ENCODE measurements around the gene DMXL1.

DMXL1 gene, protein sequence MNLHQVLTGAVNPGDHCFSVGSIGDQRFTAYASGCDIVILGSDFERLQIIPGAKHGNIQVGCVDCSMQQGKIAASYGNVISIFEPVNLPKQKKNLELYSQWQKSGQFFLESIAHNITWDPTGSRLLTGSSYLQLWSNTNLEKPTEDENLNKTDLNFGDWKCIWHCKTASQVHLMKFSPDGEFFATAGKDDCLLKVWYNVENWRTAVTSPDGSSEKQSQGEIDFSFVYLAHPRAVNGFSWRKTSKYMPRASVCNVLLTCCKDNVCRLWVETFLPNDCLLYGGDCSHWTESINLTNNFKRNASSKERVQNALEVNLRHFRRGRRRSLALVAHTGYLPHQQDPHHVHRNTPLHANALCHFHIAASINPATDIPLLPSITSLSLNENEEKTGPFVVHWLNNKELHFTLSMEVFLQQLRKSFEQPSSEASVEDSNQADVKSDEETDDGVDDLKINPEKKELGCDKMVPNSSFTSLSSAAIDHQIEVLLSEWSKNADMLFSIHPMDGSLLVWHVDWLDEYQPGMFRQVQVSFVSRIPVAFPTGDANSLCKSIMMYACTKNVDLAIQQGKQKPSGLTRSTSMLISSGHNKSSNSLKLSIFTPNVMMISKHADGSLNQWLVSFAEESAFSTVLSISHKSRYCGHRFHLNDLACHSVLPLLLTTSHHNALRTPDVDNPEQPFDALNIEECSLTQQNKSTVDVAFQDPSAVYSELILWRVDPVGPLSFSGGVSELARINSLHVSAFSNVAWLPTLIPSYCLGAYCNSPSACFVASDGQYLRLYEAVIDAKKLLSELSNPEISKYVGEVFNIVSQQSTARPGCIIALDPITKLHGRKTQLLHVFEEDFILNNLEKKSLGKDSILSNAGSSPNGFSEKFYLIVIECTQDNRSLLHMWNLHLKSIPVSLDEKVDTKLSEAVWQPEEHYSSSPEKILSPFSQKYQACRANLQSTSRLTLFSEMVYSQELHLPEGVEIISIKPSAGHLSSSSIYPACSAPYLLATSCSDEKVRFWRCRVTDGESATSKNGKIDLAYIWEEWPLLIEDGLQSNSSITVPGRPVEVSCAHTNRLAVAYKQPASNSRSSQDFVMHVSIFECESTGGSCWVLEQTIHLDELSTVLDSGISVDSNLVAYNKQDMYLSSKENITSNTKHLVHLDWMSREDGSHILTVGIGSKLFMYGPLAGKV (N-terminal part only)

DNA sequence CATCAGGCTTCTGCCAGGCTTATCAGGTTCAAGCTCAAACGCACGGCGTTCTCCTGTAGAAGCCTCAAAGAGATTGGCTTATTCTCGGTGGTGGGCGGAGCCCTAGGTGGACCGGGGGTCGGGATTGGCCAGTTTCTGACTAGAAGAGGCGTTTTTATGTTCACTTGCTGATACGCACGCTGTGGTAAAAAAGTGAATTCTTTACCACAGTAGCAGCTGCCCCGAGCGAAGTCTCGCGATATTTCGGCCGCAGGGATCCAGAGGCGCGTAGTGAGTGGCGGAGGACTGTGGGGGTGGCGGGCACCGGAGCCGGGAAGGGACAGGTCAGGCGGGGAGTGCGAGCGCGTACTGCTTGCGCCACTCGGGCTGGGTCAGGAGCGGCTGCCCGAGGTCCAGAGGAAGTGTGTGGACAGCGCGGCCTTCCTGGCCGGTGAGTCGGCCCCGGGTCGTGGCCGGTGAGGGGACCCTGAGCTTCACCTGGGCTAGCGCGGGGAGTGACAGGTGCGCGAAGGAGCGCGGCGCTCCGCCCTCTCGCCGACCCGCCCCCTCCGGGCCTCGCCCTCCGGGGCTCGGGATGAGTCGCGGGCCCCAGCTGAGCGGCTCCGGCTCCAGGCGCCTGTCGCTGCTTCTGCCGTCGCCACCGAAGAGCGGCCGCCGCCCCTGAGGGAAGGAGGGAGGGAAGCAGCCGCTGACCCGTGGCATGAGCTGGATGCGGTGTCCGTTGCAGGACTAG, at the start of gene DMXL1:
DMXL1 (plus strand) TSS at position 260 of the 733 bp plus-strand sequence. CDS start 483 bp downstream, outside the sequence.
- DNase-seq: peak; percentile 98

DNA sequence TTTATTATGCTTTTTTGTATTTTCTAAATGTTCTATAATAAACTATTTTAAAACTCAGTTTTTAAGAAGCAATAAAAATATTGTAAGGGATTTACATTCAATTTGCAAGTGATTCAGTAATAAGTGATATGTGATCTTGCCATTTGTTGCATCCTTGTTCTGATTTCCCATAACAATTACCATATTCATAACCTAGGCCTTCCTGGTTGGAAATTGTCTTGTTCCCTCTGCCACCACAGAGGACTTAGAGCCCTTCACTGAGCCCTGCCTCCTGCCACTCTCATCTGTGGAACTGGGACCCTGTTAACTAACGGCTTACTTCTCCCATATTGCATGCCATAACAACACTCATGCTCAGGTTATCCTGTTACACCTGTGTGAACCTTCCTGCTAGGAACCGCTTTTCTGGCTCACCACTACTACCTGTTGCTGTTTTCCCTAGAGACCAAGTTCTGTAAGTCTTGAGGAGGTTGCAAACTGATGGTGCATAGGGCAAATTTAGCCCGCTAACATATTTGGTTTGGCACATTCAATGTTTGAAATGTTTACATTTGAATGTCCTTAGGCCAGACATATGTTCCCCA, 49.6 kb upstream of the DMXL1 start:
- DNase-seq: no peak

DNA sequence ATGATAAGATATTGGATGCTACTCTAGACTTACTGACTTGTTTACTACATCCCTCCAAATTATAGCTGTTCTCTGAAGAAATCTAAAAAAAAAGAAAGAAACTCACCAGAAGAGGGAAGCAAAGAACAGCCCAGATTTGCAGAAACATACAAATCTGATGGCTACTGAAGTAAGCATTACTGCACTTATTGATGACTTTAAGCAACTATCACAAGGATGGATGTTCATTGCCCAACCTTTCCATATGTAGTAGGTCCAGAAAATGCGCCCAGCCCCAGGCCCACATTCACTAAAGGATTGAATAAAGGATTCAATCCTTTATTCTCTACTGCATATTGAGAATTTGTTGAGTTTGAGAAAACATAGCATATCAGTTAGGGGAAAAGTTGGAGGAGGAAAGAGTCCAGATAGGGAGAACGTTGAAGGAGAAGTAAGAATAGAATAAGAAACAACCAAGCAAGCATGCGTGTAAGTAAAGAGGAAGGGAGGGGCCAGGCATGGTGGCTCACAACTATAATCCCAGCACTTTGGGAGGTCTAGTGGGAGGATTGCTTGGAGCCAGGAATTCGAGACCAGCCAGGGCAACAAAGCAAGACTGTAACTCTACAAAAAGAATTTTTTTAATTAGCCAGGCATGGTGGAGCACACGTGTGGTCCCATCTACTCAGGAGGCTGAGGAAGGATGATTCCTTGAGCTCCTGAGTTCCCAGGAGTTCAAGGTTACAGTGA, 48.7 kb upstream of the DMXL1 start:
- DNase-seq: peak; percentile 50 to 67

DNA sequence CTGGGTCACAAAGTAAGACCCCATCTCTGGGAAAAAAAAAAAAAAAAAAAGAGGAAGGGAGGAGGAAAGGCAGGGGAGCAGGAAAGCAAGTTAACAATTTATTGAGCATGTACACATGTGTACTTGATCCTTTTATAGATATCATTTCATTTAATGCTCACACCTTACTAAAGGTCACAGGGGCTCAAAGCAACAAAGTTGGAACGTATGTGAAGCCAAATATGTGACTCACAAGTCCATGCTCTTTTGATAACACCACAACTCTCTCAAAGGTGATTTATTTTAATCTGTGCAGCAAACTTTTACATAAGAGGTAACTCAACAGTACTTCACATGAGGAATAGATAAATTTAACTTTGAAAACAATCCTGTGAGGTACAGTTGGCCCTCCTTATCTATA, 48.1 kb upstream of the DMXL1 start:
- no peak for DNase-seq

DNA sequence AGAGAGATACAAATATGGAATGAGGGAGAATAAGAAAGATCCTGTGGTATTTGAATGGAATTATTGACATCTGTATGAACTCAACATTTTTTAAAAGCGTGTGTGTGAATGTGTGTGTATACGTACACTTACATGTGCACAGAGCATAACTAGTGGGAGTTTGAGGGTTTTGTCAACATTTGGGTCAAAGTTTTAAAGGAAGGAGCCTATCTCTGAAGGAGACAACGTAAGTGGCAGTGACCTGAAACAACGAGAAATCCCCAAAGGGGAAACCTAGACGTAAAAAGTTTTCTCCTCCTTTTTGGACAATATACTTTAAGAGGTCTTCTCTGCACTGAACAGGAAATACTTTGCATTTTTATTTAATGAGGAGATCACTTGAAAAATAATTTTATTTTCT, 42.3 kb upstream of the DMXL1 start:
- DNase-seq: no peak

DNA sequence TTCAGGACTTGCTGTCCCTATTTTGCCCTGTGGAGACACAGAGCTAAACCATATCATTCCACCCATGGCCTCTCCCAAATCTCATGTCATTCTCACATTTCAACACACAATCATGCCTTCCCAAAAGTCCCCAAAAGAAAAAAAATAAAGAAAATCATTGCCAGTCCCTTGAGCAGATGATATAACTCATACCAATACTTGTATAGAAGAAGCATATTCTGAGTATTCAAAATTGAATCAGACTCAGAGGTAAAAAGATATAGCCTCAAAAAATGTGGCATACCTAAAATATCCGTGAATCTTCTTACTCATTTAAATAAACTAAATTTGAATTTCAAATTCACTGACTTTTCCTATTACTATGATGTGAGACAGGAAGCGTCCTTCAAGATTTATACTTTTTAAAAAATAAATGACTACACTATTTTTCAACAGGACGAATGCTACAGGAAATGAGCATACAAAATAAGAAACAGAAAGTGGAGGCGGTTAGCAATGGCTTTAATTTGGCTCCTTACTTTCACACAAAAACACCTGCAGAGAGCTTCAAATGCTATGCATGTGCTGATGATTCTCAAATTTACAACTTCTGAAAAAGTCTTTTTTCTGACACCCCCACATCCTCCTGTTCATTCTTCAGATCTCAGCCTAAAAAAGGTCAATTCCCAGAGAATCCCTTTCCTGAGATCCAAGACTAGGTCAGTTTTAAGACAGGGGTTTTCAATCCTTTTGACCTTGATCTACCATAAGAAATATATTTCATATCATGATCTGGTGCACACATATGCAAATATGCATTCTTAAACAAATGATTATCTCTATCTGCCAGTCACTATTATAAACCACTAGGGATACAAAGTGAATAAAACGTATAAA, 39.6 kb upstream of the DMXL1 start:
- no peak for DNase-seq

DNA sequence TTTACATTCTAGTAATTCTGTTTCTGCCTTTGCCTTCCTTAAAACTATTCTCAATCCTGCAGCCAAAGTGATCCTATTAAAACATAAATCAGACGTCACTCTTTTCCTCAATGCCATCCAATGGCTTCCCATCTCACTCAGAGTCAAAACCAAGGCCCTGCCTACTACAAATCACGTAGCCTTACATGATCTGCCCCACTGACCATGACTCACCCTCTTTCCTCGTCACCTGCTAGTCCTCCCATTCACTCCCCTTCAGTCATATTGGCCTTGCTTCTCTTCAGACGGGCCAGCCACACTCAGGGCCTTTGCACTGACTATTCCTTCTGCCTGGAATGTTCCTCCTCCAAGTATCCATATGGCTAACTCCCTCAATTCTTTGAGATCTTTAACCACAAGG, 39.0 kb upstream of the DMXL1 start:
- no peak for DNase-seq

DNA sequence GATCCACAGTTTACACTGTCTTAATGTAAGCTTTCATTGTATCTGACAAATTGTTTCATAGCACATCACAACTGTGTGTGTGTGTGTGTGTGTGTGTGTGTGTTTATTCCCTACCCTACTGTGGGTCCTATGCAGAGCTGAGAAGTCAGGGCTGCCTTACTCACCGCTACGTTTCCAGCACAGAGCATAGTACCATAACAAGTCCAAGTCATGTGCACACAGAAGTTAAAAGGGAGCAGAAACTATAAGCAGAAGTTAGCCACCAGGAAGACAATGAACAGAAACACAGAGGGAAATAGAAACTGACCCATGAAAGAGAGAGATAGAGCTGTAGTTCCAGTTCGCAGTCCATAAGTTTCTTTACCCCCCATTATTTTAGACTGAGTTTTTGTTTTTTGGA, 38.2 kb upstream of the DMXL1 start:
- no peak for DNase-seq

DNA sequence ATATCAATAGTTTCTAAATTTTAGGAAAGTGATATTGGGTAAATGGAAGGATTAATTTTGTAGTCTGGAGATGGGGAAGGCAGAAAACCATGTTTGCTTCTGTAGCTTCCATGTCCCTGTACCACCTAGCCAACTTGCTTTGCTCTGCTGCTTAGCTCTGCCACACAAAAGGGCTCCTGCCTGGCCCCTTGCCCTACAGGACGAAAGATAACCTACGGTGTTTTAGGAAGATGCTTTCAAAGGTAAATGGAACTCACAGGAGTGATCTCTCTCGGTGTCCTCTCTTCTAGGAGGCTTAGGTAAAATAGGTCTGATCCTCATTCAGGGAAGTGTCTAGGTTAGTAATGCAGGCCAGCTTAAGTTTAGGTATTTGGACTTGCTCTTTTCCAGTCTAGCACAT, 37.8 kb upstream of the DMXL1 start:
- DNase-seq: no peak

DNA sequence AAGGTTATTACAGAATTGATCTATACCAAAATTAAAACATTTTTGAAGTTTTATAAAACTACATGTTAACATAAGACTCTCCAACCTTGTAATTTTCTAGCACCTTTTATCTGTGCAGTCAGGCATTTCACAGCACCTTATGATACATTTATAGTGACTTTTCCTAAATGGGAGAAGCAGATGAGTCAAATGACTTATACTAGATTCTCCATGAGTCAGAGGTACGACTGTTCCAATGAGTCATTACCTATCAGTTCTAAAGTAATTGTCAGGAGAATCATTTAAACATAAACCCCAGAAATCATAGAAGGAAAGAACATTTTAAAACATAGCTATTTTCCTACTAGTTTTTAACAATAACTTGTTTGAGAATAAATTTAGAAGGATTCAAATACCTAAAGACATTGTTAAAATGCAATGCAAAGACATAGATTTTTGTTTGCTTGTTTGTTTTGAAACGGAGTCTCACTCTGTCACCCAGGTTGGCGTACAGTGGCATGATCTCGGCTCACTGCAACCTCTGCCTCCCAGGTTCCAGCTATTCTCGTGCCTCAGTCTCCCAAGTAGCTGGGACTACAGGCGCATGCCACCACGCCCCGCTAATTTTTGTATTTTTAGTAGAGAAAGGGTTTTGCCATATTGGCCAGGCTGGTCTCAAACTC, 34.7 kb upstream of the DMXL1 start:
- DNase-seq: no peak

DNA sequence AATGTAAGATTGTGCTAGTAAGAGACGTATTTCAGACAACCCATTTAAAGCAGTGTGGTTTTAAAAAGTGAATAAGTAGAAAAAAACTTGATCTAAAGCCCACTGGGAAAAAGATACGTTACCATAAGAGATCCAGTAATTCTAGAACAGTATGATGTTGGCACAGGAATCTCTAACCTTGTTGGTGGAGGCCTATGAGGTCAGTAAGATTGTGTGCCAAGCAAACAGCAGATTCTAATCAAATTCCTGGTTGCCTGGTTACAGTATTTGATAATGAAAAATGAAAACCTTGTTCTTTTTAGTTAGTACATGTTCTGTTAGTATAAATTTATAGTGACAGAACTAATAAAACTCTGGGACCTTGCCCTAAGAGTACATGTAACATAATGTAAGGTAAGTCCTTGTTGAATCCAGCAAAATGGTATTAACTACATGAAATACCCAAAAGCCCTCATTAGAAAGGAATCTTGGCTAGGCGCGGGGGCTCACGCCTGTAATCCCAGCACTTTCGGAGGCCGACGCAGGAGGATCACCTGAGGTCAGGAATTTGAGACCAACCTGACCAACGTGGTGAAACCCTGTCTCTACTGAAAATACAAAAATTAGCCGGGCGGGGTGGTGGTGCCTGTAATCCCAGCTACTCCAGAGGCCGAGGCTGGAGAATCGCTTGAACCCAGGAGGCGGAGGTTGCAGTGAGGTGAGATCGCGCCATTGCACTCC, 33.2 kb upstream of the DMXL1 start:
- DNase-seq: no peak

DNA sequence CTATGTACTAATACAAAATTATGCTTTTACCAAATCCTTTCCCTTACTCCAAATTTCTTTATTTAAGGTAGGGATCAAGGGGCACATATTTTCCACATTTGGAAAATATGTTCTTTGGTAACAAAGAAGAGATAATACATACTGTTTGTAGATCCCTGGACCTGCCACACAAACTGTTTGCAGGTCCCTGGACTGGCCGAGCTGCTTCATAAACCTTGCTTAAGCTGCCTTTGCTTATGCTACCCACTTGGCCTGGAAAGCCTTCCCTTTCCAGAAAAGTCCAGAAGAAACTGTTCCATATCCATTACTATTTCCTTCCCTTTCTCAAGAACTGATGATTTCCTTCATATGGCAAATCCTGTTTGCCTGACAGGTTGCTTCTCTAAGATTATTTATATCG, 22.6 kb upstream of the DMXL1 start:
- DNase-seq: no peak

DNA sequence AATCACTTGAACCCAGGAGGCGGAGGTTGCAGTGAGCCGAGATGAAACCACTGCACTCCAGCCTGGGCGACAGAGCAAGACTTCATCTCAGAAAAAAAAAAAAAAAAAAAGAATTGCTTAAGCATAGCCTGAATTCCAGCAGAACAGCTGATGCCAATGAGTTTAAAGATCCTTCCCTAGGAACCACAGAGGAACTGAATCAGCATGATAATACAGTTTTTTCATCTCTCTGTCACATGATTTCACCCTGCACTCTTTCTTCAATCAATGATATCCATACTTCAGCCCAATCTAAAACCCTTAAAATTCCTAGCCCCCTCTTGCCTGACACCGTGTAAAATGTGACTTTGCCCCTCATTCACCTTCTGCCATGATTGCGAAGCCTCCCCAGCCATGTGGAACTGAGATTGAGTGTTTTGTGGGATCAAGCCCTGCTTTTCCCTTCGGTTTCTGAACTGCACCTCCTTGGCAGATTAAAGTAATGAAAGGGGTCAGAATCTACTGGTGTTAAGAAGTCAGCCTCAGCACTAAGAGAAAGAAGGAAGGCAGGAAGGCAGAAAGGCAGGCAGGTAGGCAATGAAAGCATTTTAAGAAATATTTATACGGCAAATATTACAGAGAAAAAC, 20.9 kb upstream of the DMXL1 start:
- peak; percentile 13 to 16 for DNase-seq

DNA sequence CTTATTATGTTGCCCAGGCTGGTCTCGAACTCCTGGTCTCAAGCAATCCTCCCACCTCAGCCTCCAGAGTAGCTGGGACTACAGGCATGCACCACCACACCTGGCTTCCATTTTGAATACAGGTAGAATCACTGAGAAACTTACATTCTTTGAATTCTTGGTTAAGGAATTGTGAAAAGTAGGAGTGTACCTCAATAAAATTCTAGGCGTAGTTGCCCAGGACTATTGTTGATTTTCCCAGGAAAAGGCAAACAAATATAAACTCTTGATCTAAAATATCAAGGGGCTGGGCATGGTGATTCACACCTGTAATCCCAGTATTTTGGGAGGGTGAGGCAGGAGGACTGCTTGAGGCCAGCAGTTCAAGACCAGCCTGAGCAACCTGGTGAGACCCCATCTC, 16.8 kb upstream of the DMXL1 start:
- DNase-seq: no peak

DNA sequence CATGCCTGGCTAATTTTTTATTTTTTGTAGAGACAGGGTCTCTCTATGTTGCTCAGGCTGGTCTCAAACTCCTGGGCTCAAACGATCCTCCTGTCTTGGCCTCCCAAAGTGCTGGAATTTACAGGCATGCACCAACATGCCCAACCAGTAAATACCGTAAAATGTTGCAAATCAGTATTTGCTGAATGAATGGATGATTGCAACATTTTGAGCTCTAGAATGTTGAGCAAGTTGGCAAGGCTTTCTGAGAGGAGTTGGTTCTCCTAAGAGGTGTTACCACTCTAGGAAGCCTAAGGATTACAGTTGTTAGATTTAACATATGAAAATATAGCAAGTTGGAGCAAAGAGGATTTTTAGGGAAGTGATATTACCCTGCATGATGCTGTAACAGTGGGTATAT, 15.6 kb upstream of the DMXL1 start:
- DNase-seq: peak in 1 of 2 experiments; percentile 22

DNA sequence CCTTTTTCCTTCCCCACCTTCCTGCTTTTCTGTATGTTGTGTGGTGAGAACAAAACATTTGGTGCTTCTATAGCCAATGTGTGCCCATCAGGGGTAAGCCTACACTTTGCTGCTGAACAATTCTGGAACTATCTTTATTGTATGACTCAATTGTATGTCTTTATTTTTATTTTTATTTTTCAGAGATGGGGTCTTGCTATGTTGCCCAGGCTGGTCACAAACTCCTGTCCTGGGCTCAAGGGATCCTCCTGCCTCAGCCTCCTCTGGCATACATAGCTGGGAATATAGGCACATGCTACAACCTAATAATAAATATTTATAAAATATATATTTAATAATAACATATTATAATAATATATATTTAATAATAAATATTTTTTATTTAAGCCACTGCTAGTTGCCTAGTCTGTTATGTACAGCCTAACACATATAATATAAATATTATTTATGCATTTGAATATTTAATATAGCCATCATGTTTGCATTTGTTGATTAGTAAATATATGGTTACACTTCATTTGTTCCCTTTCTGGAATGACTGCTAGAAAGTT, 11.8 kb upstream of the DMXL1 start:
- no peak for DNase-seq

DNA sequence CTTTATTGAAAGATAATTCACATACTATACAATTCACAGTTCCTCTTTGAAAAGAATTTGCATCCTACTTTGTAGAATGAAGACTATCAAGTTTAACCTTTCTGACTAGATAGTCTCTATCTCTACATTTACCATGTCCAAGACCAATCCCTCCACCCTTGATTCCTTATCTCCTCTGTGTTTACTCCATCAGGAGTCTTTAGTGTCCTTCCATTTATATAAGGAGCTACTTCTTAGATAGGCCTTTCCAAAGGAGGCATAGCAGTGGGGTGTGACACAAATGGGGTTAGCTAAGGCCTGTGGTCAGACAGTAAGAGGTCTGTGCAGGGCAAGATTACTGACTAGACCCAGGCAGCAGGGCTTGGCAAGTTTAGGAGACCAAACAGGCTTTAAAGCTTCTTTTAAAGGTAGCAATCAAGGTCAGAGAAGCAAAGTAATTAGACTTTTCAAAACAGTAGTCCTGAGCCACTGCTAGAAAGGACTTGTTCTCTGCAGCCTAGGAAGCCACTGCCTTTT, 11.1 kb upstream of the DMXL1 start:
- DNase-seq: no peak
